LNCaP clone FGC (cell line): ENCODE results near the gene SDCCAG8.

Source experiments
- DNase-seq: peaks from one replicate; pipeline ENCODE4 v3.0.0-alpha.2; 2011; ENCODE audit warnings: low read depth
- H3K4me3 ChIP-seq: 2 replicates; pipeline ENCODE4 v1.5.1; 2011; ENCODE audit warnings: mild to moderate bottlenecking, low read depth, low read length, control low read depth
- TF ChIP-seq, protein P1 (sequence below): IDR thresholded peaks from 2 replicates; pipeline ENCODE4 v1.5.1; 2012; ENCODE audit warnings: mild to moderate bottlenecking; ENCODE audit not compliant: control insufficient read depth, insufficient read depth; ENCODE audit errors: extremely low read depth

The SDCCAG8 gene

DNA sequence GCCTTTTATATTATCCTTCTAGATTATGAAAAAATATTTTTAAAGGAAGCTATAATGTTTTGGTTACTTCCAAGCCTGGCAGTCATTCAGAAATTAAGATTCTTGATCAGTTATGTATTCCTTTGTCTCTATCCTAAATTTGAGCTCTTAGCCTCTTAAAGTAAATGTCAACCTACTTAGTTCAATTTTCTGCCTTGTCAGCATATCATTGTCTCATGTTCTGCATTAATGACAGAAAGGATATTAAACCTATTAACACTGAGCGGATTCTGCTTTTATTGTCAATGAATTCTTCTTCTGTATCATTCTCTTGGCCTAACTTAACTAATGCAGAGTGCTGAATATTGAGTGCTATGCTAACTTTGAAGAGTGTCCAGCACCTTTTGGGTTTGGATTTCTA lies 56.0 kb downstream of the SDCCAG8 start:
- TF ChIP-seq, protein P1, sequence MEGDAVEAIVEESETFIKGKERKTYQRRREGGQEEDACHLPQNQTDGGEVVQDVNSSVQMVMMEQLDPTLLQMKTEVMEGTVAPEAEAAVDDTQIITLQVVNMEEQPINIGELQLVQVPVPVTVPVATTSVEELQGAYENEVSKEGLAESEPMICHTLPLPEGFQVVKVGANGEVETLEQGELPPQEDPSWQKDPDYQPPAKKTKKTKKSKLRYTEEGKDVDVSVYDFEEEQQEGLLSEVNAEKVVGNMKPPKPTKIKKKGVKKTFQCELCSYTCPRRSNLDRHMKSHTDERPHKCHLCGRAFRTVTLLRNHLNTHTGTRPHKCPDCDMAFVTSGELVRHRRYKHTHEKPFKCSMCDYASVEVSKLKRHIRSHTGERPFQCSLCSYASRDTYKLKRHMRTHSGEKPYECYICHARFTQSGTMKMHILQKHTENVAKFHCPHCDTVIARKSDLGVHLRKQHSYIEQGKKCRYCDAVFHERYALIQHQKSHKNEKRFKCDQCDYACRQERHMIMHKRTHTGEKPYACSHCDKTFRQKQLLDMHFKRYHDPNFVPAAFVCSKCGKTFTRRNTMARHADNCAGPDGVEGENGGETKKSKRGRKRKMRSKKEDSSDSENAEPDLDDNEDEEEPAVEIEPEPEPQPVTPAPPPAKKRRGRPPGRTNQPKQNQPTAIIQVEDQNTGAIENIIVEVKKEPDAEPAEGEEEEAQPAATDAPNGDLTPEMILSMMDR = no peak
- DNase-seq = no peak
- H3K4me3 ChIP-seq = no peak overlapping the region

DNA sequence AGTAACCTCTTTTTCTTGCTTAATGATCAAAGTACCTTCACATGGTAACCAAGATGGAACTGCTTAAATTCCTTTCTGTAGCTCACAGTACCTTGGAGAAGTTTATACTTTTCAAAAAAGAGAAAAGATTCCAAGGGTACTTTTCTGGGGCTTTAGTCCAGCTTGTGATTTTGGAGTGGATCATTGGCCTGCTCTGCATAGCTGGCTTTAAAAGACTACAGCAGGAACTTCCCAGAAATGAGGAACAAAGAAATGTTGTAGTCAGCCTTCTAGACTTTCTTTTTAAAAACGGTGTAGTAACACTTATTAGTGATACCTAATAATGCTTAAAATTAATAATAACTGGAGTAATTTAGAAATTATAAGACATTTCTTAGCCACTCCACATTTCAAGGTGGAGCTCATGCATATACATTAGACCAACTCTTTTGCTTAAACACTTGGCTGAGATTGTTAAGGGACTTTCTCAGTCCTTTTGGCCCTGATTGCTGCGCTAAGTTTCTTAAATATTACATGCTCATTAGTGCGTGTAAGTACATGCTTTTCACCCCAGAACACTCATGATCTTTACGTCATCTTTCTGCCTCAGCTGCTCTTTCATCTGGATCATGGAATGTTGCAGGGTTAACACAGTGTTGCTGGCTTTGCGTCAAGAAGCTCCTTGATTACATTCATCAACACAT lies 57.3 kb downstream of the SDCCAG8 start:
- no peak for DNase-seq
- no peak overlapping the region for H3K4me3 ChIP-seq
- TF ChIP-seq, protein P1 = no peak

DNA sequence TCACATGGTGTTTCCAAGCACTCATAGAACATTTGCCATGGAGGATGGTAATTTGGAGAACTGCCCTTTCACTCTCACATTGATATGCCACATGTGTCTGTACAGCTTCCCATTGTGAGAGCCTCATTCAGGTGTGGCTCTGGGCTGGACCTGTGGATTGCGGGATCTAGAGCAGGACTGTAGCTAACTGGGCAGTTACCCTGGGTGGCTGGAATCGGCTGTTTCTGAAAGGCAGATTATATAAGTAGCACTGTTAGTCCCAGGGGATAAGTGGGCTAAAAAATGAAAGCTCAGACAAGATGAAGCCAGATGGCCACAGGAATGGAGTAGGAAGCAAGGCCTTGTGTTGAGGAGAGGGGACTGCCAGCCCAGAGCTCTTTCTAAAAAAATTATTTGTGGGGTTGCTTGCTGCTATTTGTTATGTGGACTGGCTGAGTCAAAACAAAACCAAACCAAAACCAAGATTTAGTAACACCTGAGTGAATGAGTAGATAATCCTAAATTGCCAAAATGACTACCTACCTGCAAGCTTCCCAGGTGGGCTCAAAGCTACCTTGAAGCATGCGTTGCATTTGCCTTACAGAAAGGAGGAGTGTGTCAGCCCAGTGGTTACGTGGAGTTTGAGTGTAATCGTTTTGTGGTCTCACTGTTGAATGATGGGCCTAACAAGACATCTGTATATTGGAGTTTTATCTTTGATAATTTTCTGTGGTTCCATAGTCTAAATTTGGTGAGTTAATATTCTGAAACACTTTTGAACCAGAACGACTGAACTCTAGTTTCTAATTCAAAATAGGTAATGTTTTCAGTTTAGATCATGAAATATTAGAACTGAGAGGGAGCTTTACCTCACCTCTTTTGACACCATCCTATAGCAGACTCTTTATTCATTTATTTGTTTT lies 58.0 kb downstream of the SDCCAG8 start:
- TF ChIP-seq, protein P1 = no peak
- no peak for DNase-seq
- no peak overlapping the region for H3K4me3 ChIP-seq

DNA sequence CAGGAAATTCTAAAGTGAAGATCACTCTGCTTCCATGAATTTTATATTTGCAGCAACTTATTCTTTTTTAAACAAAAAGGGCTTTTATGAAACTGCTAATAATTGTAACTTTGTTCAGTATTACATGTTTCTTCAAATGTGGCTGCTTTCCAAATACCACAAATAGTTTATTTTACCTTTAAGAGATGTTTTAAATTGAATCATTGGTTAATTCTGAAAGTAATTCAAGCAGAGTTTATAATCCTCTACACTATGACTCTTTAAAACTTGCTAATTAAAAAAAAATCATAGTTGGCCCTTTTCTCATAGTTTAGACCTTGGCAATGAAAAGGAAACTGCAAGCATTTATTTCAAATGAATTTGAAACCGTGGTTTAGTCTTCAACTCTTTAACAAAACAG lies 59.6 kb downstream of the SDCCAG8 start:
- no peak overlapping the region for H3K4me3 ChIP-seq
- TF ChIP-seq, protein P1 = no peak
- DNase-seq = no peak

DNA sequence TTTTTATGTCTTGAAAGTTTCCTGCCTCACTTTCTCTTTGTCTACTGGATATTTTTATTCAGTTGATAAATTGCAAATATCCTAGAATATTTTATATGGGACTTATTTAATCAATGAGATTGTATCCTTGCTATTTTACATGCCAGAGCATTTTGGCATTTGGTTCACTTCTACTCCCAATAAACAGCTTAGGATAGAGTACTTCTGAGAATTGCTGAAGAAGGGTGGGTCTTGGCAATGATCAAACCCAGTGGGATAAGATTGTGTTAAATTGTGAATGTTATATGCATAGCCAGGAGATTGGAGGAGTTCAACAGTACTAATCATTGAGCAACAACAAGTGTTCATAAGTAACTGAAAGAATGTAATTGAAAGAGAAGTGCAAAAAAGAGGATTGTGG lies 60.1 kb downstream of the SDCCAG8 start:
- TF ChIP-seq, protein P1 = no peak
- no peak overlapping the region for H3K4me3 ChIP-seq
- DNase-seq = no peak

DNA sequence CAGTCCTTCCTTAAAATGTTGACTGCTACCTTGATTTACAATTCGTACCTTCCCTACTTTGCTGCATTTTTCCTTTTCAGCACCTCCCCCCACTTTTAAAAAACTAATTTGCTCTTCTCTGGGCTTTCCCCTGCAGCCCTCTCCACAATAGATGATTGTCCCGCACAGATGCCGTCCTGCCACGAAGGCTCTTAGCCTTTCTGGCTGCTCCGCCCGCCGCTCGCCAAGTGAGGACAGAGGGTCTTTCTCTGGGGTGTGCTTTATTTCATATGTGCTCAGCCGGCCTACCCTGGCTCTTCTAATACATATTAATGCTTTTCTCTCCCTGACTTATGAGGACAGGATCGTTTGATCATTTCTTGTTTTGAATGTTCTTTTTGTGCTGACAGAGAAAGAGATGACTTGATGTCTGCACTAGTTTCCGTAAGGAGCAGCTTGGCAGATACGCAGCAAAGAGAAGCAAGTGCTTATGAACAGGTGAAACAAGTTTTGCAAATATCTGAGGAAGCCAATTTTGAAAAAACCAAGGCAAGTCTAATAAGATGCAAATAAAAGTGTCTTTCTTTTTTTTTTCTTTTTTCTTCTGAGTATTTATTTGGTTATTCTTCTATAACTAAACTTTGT lies 60.6 kb downstream of the SDCCAG8 start:
- no peak overlapping the region for H3K4me3 ChIP-seq
- peak; percentile 63 for DNase-seq

More for the DNA sequence above, 60.6 kb downstream of the SDCCAG8 start:
- TF ChIP-seq, protein P1 = no peak
